Adrenal gland (tissue), 12 donors: ENCODE data around the gene SZT2. TPM values are rescaled to one million over a fixed set of nuclear protein-coding genes. Genes with fewer than 3 reads are reported as not detected.

ENCODE experiments used
- DNase-seq, 7 donors: peaks; one replicate each; pipeline ENCODE4 v3.0.0-alpha.2; 2019 to 2020
- H3K27ac ChIP-seq, 5 donors: fragments of 200-600 bp; sonication (generic) in 4 of 5; 1 replicate in 3 of 5; 2 replicates in 2 of 5; pipeline versions ENCODE4 v1.5.1 to v1.8.0; 2016 to 2020; ENCODE audit warnings: mild to moderate bottlenecking in 1 of 5
- H3K27me3 ChIP-seq: fragments of 200-600 bp; 2 replicates; pipeline ENCODE4 v1.8.0; 2021
- H3K36me3 ChIP-seq, 2 donors: fragments of 200-600 bp; replicated peaks in 1 of 2; 1 replicate in 1 of 2; 2 replicates in 1 of 2; pipeline versions ENCODE4 v1.5.1 to v1.8.0; 2018 to 2022
- H3K4me1 ChIP-seq, 2 donors: fragments of 200-600 bp; replicated peaks in 1 of 2; 1 replicate in 1 of 2; 2 replicates in 1 of 2; pipeline versions ENCODE4 v1.5.1 to v1.8.0; 2018 to 2021
- H3K4me3 ChIP-seq, 4 donors: fragments of 200-600 bp; sonication (generic) in 3 of 4; one replicate each; pipeline ENCODE4 v1.5.1; 2016 to 2018
- H3K9me3 ChIP-seq, 3 donors: fragments of 200-600 bp; sonication (generic) in 1 of 3; replicated peaks in 1 of 3; 1 replicate in 2 of 3; 2 replicates in 1 of 3; pipeline versions ENCODE4 v1.5.1 to v1.8.0; 2016 to 2021
- CTCF ChIP-seq, 6 experiments: fragments of 450-650 bp in 4 of 6; fragments of 200-600 bp in 2 of 6; sonication (generic) in 1 of 6; IDR thresholded peaks; 1 replicate in 5 of 6; 2 replicates in 1 of 6; pipeline versions ENCODE4 v1.5.1 to v1.8.0; 2016 to 2021; ENCODE audit warnings: antibody characterized with exemption in 6 of 6, mild to moderate bottlenecking in 2 of 6, moderate library complexity in 1 of 6
- POLR2A ChIP-seq, 2 donors: fragments of 450-650 bp; IDR thresholded peaks; one replicate each; pipeline ENCODE4 v1.6.1; 2017; ENCODE audit warnings: antibody characterized with exemption in 2 of 2, mild to moderate bottlenecking in 2 of 2, moderate library complexity in 1 of 2
- WGBS, 4 donors: extraction: QIAGEN DNeasy Blood & Tissue Kit in 2 of 4; methylation state at CpG; one replicate each; pipeline versions ENCODE4 v1.1.5 to v1.1.7; 2013 to 2017; 5-methylcytosine and 5-hydroxymethylcytosine counted together
- intact Hi-C, 2 donors: fragments of 100-400 bp; cut with DNase I; formaldehyde crosslinking; loops; one replicate each; pipeline versions ENCODE4 v1.14.1 to v1.15.0; 2022 to 2023
- polyA plus RNA-seq, 3 donors: library from polyadenylated mRNA; stranded (reverse); fragments of 200-250 nt in 2 of 3; fragments of 350-450 nt in 1 of 3; fragmentation: Illumina TruSeq in 1 of 3; extraction: RNeasy Lipid Tissue Mini Kit (QIAGEN cat#74804) in 1 of 3; gene quantifications; one replicate each; pipeline ENCODE4 v1.2.3, GENCODE V29; 2013 to 2014
- total RNA-seq, 9 donors: library from RNA; depleted of rRNA in 4 of 9; stranded (reverse); fragments of >200 nt in 4 of 9; fragments of 120-200 nt in 1 of 9; fragmentation: NEBNext Ultra II Directional in 1 of 9; extraction: Animal tissue kit (Norgen Biotek cat#: 25700) in 1 of 9; gene quantifications; one replicate each; pipeline versions ENCODE4 v1.1.0 to v1.2.4, GENCODE V29; 2013 to 2023
- donor health status: healthy with polysubstance abuse.
- donor health status: Bipolar disorder and iron deficiency.
- donor health status: DM: yes; HTN: yes; CAD: no.
- donor health status: DM: no; HTN: no; CAD: no.
- donor health status: DM: no; HTN: no; CAD: no.
- donor health status: DM: yes; HTN: yes; CAD: no.

SZT2 gene
- total and polyA plus RNA-seq, 12 donors: 12.2 to 106 (median 34.7) TPM

- DNase-seq: peak in 2 of 7 donors; percentile 10 to 11
- Histone ChIP-seq H3K9me3 (no peaks in the 10 kb centered on the region), H3K4me3 (no peak overlapping the region), H3K27me3 (no peaks in the 10 kb centered on the region), H3K27ac (no peak overlapping the region), H3K4me1 (no peaks in the 10 kb centered on the region), H3K36me3 (peaks cover 0 to 82% of the 10 kb centered on the region in 2 donors)
- intact Hi-C loops: no loop called here
- TF ChIP-seq POLR2A (IDR thresholded peaks at IDR 0.05): no peak
- no peak for TF ChIP-seq CTCF (IDR thresholded peaks at IDR 0.05)
- 94 to 97% (median 96%) methylated on average over 7 to 9 of the region's 9 CpGs for WGBS, 4 donors
Measured at GRCh38 chr1:43431676-43432075, 42.0 kb downstream of the SZT2 start.

DNA sequence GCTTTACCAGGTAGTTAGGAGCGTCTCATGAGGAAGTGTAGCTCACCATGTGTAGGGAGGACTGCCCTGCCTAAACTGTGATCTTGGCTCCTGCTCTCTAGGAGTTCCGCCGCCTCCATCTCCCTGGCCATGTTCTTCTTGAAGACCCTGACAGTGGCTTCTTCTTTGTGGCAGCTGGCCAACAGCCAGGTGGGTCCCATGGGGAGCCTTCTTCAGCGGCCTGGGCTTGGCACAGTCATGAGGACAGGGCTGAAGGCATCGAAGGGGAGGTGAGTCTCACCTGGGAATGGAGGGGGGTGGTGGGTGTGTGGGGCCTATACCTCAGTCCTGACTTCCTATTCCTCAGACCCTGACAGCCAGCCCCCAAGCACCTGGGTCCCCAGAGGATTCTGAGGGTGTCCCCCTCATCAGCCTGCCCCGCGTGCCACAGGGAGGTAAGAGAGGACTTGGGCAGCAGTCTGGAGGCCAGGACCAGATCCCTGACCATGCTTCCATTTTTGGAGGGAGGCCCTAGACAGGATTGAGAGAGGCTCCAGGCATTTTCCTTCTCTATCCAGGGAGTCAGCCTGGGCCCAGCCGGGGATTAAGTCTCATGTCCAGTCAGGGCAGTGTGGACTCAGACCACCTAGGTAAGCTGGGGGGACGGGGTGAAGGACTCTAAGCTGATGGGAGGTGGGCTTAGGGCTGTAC, 42.6 kb downstream of the SZT2 start:
- intact Hi-C loops: no loop called here
- H3K9me3 ChIP-seq: no peaks in the 10 kb centered on the region
- peaks cover 0 to 79% of the 10 kb centered on the region in 2 donors for H3K36me3 ChIP-seq
- no peaks in the 10 kb centered on the region for H3K4me1 ChIP-seq
- WGBS, 4 donors: 93 to 100% (median 97%) methylated on average over 8 to 9 of the region's 9 CpGs
- no peaks in the 10 kb centered on the region for H3K27me3 ChIP-seq
- DNase-seq: peak in 1 of 7 donors; percentile 15
- TF ChIP-seq CTCF (IDR thresholded peaks at IDR 0.05) (no peak), POLR2A (IDR thresholded peaks at IDR 0.05) (no peak)
- H3K4me3 ChIP-seq: no peak overlapping the region
- H3K27ac ChIP-seq: no peak overlapping the region

GRCh38 chr1:43432907-43433306, 43.2 kb downstream of the SZT2 start:
- intact Hi-C loops: no loop called here
- Histone ChIP-seq H3K27me3 (no peaks in the 10 kb centered on the region), H3K27ac (no peak overlapping the region), H3K4me3 (no peak overlapping the region), H3K9me3 (no peaks in the 10 kb centered on the region), H3K4me1 (no peaks in the 10 kb centered on the region), H3K36me3 (peaks cover 0 to 75% of the 10 kb centered on the region in 2 donors)
- 78 to 92% (median 90%) methylated on average over 3 to 5 of the region's 5 CpGs for WGBS, 4 donors
- DNase-seq: peak in 2 of 7 donors; percentile 11 to 12
- TF ChIP-seq POLR2A (IDR thresholded peaks at IDR 0.05) (no peak), CTCF (IDR thresholded peaks at IDR 0.05) (no peak)

- Histone ChIP-seq H3K27me3 (no peaks in the 10 kb centered on the region), H3K9me3 (no peaks in the 10 kb centered on the region), H3K36me3 (peaks cover 0 to 69% of the 10 kb centered on the region in 2 donors), H3K4me3 (no peak overlapping the region), H3K27ac (no peak overlapping the region), H3K4me1 (no peaks in the 10 kb centered on the region)
- peak in 3 of 7 donors; percentile 8 to 16 (median 10) for DNase-seq
- WGBS, 4 donors: 94 to 100% (median 95%) methylated on average over 7 of the region's 7 CpGs
- no peak for TF ChIP-seq POLR2A (IDR thresholded peaks at IDR 0.05)
- intact Hi-C loops: no loop called here
Measured at GRCh38 chr1:43434256-43434655, 44.6 kb downstream of the SZT2 start.
